Vagina (tissue), 2 donors: ENCODE data around the gene RBM20. TPM values are rescaled to one million over a fixed set of nuclear protein-coding genes. Genes with fewer than 3 reads are reported as not detected.

Source experiments
- DNase-seq, 2 donors: peaks; one replicate each; pipeline ENCODE4 v3.0.0-alpha.2; 2017; ENCODE audit errors: extremely low spot score in 2 of 2
- H3K27ac ChIP-seq: fragments of 200-600 bp; sonication (generic); one replicate; pipeline ENCODE4 v1.5.1; 2019
- H3K27me3 ChIP-seq: fragments of 200-600 bp; sonication (generic); one replicate; pipeline ENCODE4 v1.5.1; 2019
- H3K36me3 ChIP-seq, 2 donors: fragments of 200-600 bp; sonication (generic); one replicate each; pipeline ENCODE4 v1.5.1; 2017 to 2019
- H3K4me1 ChIP-seq: fragments of 200-600 bp; sonication (generic); one replicate; pipeline ENCODE4 v1.5.1; 2019
- H3K4me3 ChIP-seq, 2 donors: fragments of 200-600 bp; sonication (generic); 1 replicate in 1 of 2; 2 replicates in 1 of 2; pipeline ENCODE4 v1.5.1; 2016 to 2019
- H3K9me3 ChIP-seq: fragments of 200-600 bp; sonication (generic); one replicate; pipeline ENCODE4 v1.5.1; 2019
- POLR2A ChIP-seq, 2 donors: fragments of 450-650 bp; IDR thresholded peaks; one replicate each; pipeline ENCODE4 v1.6.1; 2017; ENCODE audit warnings: antibody characterized with exemption in 2 of 2, mild to moderate bottlenecking in 2 of 2, moderate library complexity in 2 of 2
- POLR2AphosphoS5 ChIP-seq, 2 donors: sonication (generic); formaldehyde crosslinking; IDR thresholded peaks; one replicate each; pipeline ENCODE4 v1.9.0; 2017; ENCODE audit warnings: antibody characterized with exemption in 2 of 2, mild to moderate bottlenecking in 2 of 2, low read depth in 1 of 2; ENCODE audit not compliant: insufficient read depth in 1 of 2
- intact Hi-C: fragments of 100-400 bp; cut with DNase I; formaldehyde crosslinking; loops from one replicate; pipeline ENCODE4 v1.15.1; 2023
- total RNA-seq: library from RNA; depleted of rRNA; stranded (reverse); fragments of >200 nt; gene quantifications from one replicate; pipeline ENCODE4 v1.2.3, GENCODE V29; 2016
- TF ChIP-seq, protein P1 (sequence below), 3 experiments: fragments of 450-650 bp in 2 of 3; fragments of 200-600 bp in 1 of 3; sonication (generic) in 1 of 3; IDR thresholded peaks; one replicate each; pipeline ENCODE4 v1.5.1; 2017 to 2019; ENCODE audit warnings: antibody characterized with exemption in 3 of 3, mild to moderate bottlenecking in 2 of 3, moderate library complexity in 2 of 3

Gene RBM20
- total RNA-seq, 1 donor from 2014 or later, result 5.2 TPM

DNA sequence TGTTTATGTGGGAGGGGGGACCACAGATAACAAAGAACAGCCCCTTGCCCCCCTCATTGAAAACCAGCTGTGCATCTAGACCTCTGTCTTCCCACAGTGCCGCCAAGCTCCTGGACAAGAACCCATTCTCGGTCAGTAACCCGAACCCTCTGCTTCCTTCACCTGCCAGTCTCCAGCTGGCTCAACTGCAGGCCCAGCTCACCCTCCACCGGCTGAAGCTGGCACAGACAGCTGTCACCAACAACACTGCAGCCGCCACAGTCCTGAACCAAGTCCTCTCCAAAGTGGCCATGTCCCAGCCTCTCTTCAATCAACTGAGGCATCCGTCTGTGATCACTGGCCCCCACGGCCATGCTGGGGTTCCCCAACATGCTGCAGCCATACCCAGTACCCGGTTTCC, 136.6 kb downstream of the RBM20 start:
- no peak overlapping the region for H3K27ac ChIP-seq
- no peak for TF ChIP-seq POLR2A (IDR thresholded peaks at IDR 0.05)
- no peak for TF ChIP-seq POLR2AphosphoS5 (IDR thresholded peaks at IDR 0.05; ENCODE audit: insufficient read depth in 1 of 2, low read depth in 1 of 2)
- TF ChIP-seq, protein P1, sequence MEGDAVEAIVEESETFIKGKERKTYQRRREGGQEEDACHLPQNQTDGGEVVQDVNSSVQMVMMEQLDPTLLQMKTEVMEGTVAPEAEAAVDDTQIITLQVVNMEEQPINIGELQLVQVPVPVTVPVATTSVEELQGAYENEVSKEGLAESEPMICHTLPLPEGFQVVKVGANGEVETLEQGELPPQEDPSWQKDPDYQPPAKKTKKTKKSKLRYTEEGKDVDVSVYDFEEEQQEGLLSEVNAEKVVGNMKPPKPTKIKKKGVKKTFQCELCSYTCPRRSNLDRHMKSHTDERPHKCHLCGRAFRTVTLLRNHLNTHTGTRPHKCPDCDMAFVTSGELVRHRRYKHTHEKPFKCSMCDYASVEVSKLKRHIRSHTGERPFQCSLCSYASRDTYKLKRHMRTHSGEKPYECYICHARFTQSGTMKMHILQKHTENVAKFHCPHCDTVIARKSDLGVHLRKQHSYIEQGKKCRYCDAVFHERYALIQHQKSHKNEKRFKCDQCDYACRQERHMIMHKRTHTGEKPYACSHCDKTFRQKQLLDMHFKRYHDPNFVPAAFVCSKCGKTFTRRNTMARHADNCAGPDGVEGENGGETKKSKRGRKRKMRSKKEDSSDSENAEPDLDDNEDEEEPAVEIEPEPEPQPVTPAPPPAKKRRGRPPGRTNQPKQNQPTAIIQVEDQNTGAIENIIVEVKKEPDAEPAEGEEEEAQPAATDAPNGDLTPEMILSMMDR (IDR thresholded peaks at IDR 0.05), result no peak
- no peaks in the 10 kb centered on the region for H3K36me3 ChIP-seq
- H3K4me1 ChIP-seq, result no peaks in the 10 kb centered on the region
- H3K27me3 ChIP-seq, result no peaks in the 10 kb centered on the region
- no peak overlapping the region for H3K4me3 ChIP-seq
- DNase-seq, result no peak
- intact Hi-C loops, result no loop called here
- H3K9me3 ChIP-seq, result no peaks in the 10 kb centered on the region

DNA sequence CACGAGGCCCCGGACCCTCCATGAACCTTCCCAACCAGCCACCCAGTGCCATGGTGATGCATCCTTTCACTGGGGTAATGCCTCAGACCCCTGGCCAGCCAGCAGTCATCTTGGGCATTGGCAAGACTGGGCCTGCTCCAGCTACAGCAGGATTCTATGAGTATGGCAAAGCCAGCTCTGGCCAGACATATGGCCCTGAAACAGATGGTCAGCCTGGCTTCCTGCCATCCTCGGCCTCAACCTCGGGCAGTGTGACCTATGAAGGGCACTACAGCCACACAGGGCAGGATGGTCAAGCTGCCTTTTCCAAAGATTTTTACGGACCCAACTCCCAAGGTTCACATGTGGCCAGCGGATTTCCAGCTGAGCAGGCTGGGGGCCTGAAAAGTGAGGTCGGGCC, 137.0 kb downstream of the RBM20 start:
- H3K36me3 ChIP-seq, result no peaks in the 10 kb centered on the region
- H3K4me1 ChIP-seq, result no peaks in the 10 kb centered on the region
- TF ChIP-seq POLR2AphosphoS5 (IDR thresholded peaks at IDR 0.05; ENCODE audit: insufficient read depth in 1 of 2, low read depth in 1 of 2) (no peak), POLR2A (IDR thresholded peaks at IDR 0.05) (no peak)
- TF ChIP-seq, protein P1 (IDR thresholded peaks at IDR 0.05), result no peak
- no peaks in the 10 kb centered on the region for H3K27me3 ChIP-seq
- H3K27ac ChIP-seq, result no peak overlapping the region
- H3K9me3 ChIP-seq, result no peaks in the 10 kb centered on the region
- intact Hi-C loops, result no loop called here
- no peak for DNase-seq
- H3K4me3 ChIP-seq, result no peak overlapping the region

DNA sequence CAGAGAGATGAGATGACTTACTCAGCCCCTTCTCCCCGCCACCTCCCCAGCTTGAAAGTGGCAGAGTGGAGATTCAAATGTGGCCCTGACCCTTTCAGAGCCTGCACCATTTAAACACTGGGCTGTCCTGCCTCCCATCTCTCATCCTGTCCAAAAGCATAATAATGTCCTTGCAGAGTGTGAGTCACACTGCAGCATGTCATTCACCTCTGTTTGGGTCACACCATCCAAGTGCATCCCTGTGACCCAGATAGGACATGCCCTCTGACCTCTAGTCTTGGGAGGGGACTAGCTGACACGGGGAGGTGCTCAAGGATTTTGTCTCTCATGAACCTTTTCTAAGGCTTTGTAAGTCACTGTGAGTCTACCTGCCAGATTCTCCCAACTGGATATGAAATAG, 138.5 kb downstream of the RBM20 start:
- Histone ChIP-seq H3K4me1 (no peaks in the 10 kb centered on the region), H3K4me3 (no peak overlapping the region), H3K27me3 (no peaks in the 10 kb centered on the region), H3K9me3 (no peaks in the 10 kb centered on the region), H3K27ac (no peak overlapping the region), H3K36me3 (no peaks in the 10 kb centered on the region)
- intact Hi-C loops, result no loop called here
- no peak for DNase-seq
- TF ChIP-seq, protein P1 (IDR thresholded peaks at IDR 0.05), result no peak
- TF ChIP-seq POLR2AphosphoS5 (IDR thresholded peaks at IDR 0.05; ENCODE audit: insufficient read depth in 1 of 2, low read depth in 1 of 2), result no peak
- TF ChIP-seq POLR2A (IDR thresholded peaks at IDR 0.05), result no peak

DNA sequence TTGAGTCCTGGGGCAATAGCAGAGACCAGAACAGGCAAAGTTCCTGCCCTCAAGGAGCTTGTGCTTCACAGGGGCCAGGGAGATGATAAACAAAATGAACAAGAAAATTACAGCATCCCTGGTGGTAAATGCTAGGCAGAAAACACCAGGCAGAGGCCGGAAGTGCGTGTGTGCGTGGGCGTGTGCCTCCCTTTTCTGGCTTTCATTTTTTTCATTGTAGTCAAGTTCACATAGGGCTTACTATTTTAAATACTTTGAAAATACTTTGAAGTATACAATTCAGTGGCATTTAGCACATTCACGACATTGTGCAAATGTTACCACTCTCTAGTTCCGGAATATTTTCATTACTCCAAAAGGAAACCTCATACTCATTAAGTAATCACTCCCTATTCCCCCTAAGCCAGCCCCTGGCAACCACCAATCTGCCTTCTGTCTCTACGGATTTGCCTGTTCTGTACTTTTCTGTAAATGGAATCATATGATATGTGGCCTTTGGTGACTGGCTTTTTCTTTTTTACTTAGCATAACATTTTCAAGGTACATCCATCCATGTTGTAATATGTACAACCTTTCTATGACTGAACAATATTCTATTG, 139.5 kb downstream of the RBM20 start:
- H3K4me1 ChIP-seq, result no peaks in the 10 kb centered on the region
- TF ChIP-seq POLR2A (IDR thresholded peaks at IDR 0.05) (no peak), POLR2AphosphoS5 (IDR thresholded peaks at IDR 0.05; ENCODE audit: insufficient read depth in 1 of 2, low read depth in 1 of 2) (no peak)
- TF ChIP-seq, protein P1 (IDR thresholded peaks at IDR 0.05), result no peak
- DNase-seq, result no peak
- no peaks in the 10 kb centered on the region for H3K36me3 ChIP-seq
- no peaks in the 10 kb centered on the region for H3K27me3 ChIP-seq
- no peak overlapping the region for H3K4me3 ChIP-seq
- intact Hi-C loops, result no loop called here
- H3K9me3 ChIP-seq, result no peaks in the 10 kb centered on the region
- no peak overlapping the region for H3K27ac ChIP-seq

DNA sequence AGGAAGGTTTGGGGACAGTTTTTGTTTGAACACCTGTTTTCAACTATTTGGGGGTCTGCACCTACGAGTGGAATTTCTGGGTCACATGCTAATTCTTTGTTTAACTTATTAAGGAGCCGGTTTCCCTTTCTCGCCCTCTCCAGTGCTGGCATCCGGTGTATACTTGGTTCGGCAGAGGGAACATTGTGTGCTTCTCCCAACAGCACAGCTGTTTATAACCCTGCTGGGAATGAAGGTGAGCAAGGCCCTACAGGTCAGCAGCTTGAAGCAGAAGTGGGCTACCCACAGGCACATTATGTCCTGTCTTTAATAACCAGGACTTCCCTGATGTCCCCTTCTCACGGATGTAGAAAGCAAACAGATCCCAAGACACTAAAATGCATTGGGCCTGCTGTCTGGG, 140.1 kb downstream of the RBM20 start:
- intact Hi-C loops, result no loop called here
- H3K36me3 ChIP-seq, result no peaks in the 10 kb centered on the region
- no peaks in the 10 kb centered on the region for H3K9me3 ChIP-seq
- TF ChIP-seq POLR2AphosphoS5 (IDR thresholded peaks at IDR 0.05; ENCODE audit: insufficient read depth in 1 of 2, low read depth in 1 of 2) (no peak), POLR2A (IDR thresholded peaks at IDR 0.05) (no peak)
- TF ChIP-seq, protein P1 (IDR thresholded peaks at IDR 0.05), result no peak
- DNase-seq, result no peak
- no peak overlapping the region for H3K27ac ChIP-seq
- H3K4me3 ChIP-seq, result no peak overlapping the region
- H3K4me1 ChIP-seq, result no peaks in the 10 kb centered on the region
- no peaks in the 10 kb centered on the region for H3K27me3 ChIP-seq
